Keratinocyte (primary cell): ENCODE data around the gene PEAK3. TPM values are rescaled to one million over a fixed set of nuclear protein-coding genes. Genes with fewer than 3 reads are reported as not detected.

Experiments
- DNase-seq: peaks from one replicate; pipeline ENCODE4 v3.0.0-alpha.2; 2011; ENCODE audit warnings: low read depth, missing footprints, low spot score
- FAIRE-seq: peaks from 2 replicates; lab custom pipeline; 2011; peaks lifted over from hg19 to GRCh38; lab: Jason Lieb, UNC
- H2AFZ ChIP-seq: 2 replicates; pipeline ENCODE4 v1.6.0; 2012; ENCODE audit warnings: low read length, control low read depth, inconsistent platforms; ENCODE audit not compliant: control insufficient read depth
- H3K27ac ChIP-seq: 2 replicates; pipeline ENCODE4 v1.5.1; 2011; ENCODE audit warnings: low read length; ENCODE audit not compliant: control insufficient read depth, insufficient read depth
- H3K27me3 ChIP-seq: 3 replicates; pipeline ENCODE4 v1.6.0; 2011; ENCODE audit warnings: low read length; ENCODE audit not compliant: control insufficient read depth, insufficient read depth; ENCODE audit errors: extremely low read depth
- H3K36me3 ChIP-seq, 2 experiments: 2 replicates in 1 of 2; 3 replicates in 1 of 2; pipeline ENCODE4 v1.5.1; 2011; ENCODE audit warnings: low read length in 2 of 2, mild to moderate bottlenecking in 1 of 2; ENCODE audit not compliant: control insufficient read depth in 2 of 2, insufficient read depth in 2 of 2; ENCODE audit errors: extremely low read depth in 1 of 2
- H3K4me1 ChIP-seq: 3 replicates; pipeline ENCODE4 v1.5.1; 2011; ENCODE audit warnings: low read length; ENCODE audit not compliant: control insufficient read depth, insufficient read depth; ENCODE audit errors: extremely low read depth
- H3K4me2 ChIP-seq: 3 replicates; pipeline ENCODE4 v1.6.0; 2011; ENCODE audit warnings: low read depth, low read length; ENCODE audit not compliant: control insufficient read depth, insufficient read depth; ENCODE audit errors: extremely low read depth
- H3K4me3 ChIP-seq, 3 experiments: fragments of 200-600 bp in 1 of 3; sonication (generic) in 1 of 3; 2 replicates in 2 of 3; 3 replicates in 1 of 3; pipeline ENCODE4 v1.5.1; 2011 to 2016; ENCODE audit warnings: low read length in 3 of 3, mild to moderate bottlenecking in 3 of 3, control low read depth in 2 of 3, inconsistent platforms in 1 of 3, low read depth in 1 of 3, mixed read lengths in 1 of 3, mixed run types in 1 of 3, moderate library complexity in 1 of 3; ENCODE audit not compliant: control insufficient read depth in 2 of 3, insufficient read depth in 2 of 3; ENCODE audit errors: extremely low read depth in 1 of 3
- H3K79me2 ChIP-seq: 2 replicates; pipeline ENCODE4 v1.6.0; 2012; ENCODE audit warnings: low read length; ENCODE audit not compliant: control insufficient read depth, insufficient read depth
- H3K9ac ChIP-seq: 3 replicates; pipeline ENCODE4 v1.6.0; 2011; ENCODE audit warnings: low read length; ENCODE audit not compliant: control insufficient read depth, insufficient read depth; ENCODE audit errors: extremely low read depth
- H3K9me1 ChIP-seq: 3 replicates; pipeline ENCODE4 v1.6.0; 2011; ENCODE audit warnings: low read length; ENCODE audit not compliant: control insufficient read depth, insufficient read depth; ENCODE audit errors: extremely low read depth
- H3K9me3 ChIP-seq: 2 replicates; pipeline ENCODE4 v1.5.1; 2012; ENCODE audit warnings: low read depth, low read length; ENCODE audit not compliant: control insufficient read depth
- H4K20me1 ChIP-seq: 3 replicates; pipeline ENCODE4 v1.6.0; 2011; ENCODE audit warnings: low read length; ENCODE audit not compliant: control insufficient read depth, insufficient read depth; ENCODE audit errors: extremely low read depth
- CTCF ChIP-seq, 3 experiments: IDR thresholded peaks in 1 of 3; conservative IDR thresholded peaks in 1 of 3; optimal IDR thresholded peaks in 1 of 3; 2 replicates in 2 of 3; 3 replicates in 1 of 3; pipeline versions ENCODE3 to v1.5.1; 2011; ENCODE audit warnings: low read length in 3 of 3, mild to moderate bottlenecking in 3 of 3, moderate library complexity in 2 of 3, control low read depth in 1 of 3, inconsistent platforms in 1 of 3; ENCODE audit not compliant: insufficient read depth in 2 of 3; ENCODE audit errors: extremely low read depth in 1 of 3
- EZH2 ChIP-seq: IDR thresholded peaks from one replicate; pipeline ENCODE4 v1.6.1; 2012; ENCODE audit warnings: inconsistent platforms, mild to moderate bottlenecking, low read length, moderate library complexity
- dilution Hi-C: fragments of 300-500 bp; cut with MboI; formaldehyde crosslinking; loops from one replicate; pipeline ENCODE4 v1.7.0; 2020; ENCODE audit warnings: low sequenced_read_pairs; ENCODE audit not compliant: extremely low pct_ligation_motif_present
- polyA plus RNA-seq, 5 experiments: library from polyadenylated mRNA; depleted of rRNA in 3 of 5; stranded (reverse) in 3 of 5; stranded (forward) in 1 of 5; unstranded in 1 of 5; fragments of >200 nt; gene quantifications; 1 replicate in 1 of 5; 2 replicates in 3 of 5; 3 replicates in 1 of 5; pipeline versions ENCODE4 v1.2.1 to v1.2.3, GENCODE V29; 2011 to 2012; ENCODE audit warnings: missing spikeins in 2 of 5, low read depth in 1 of 5, low replicate concordance in 1 of 5

The PEAK3 gene
- polyA plus RNA-seq, 1 donor (not counting 4 experiments of a cell fraction or from before 2014, with no cell fraction given) = not detected

GRCh38 chr19:2239173-2239572, 42.8 kb downstream of the PEAK3 start:
- no peak overlapping the region for H3K9ac ChIP-seq
- FAIRE-seq = no peak
- H3K4me1 ChIP-seq = peaks cover 47% of the 10 kb centered on the region
- no peak for DNase-seq
- H3K27me3 ChIP-seq = no peaks in the 10 kb centered on the region
- peaks cover 7% of the 10 kb centered on the region for H3K9me1 ChIP-seq
- H2AFZ ChIP-seq = no peak overlapping the region
- peaks cover 11 to 18% of the 10 kb centered on the region in 2 experiments for H3K36me3 ChIP-seq
- H3K9me3 ChIP-seq = no peaks in the 10 kb centered on the region
- no peak overlapping the region for H3K4me3 ChIP-seq
- peaks cover 92% of the 10 kb centered on the region for H3K79me2 ChIP-seq
- H3K27ac ChIP-seq = no peak overlapping the region
- TF ChIP-seq EZH2 (no peak), CTCF (optimal IDR thresholded peaks at IDR 0.05 in 1 of 3, IDR thresholded peaks at IDR 0.05 in 1 of 3, conservative IDR thresholded peaks at IDR 0.05 in 1 of 3; ENCODE audit: extremely low read depth in 1 of 3, insufficient read depth in 2 of 3, low read length in 3 of 3) (no peak)
- peaks cover 38% of the 10 kb centered on the region for H4K20me1 ChIP-seq
- peak overlapping the region; percentile 95 for H3K4me2 ChIP-seq
- dilution Hi-C loops = no loop called here

GRCh38 chr19:2237869-2238153, 44.2 kb downstream of the PEAK3 start:
- Histone ChIP-seq H3K9ac (peak overlapping the region; percentile 90), H3K9me3 (no peaks in the 10 kb centered on the region), H3K4me3 (peak overlapping the region in 2 of 3 experiments; percentile 70 to 91), H3K36me3 (peaks cover 9 to 31% of the 10 kb centered on the region in 2 experiments), H3K27me3 (no peaks in the 10 kb centered on the region), H3K4me1 (peaks cover 47% of the 10 kb centered on the region), H2AFZ (no peak overlapping the region), H3K9me1 (peaks cover 7% of the 10 kb centered on the region), H3K79me2 (peaks cover 92% of the 10 kb centered on the region), H3K4me2 (peak overlapping the region; percentile 95), H3K27ac (peak overlapping the region; percentile 94), H4K20me1 (peaks cover 30% of the 10 kb centered on the region)
- FAIRE-seq (no peak), DNase-seq (no peak)
- dilution Hi-C loops = no loop called here
- TF ChIP-seq CTCF (optimal IDR thresholded peaks at IDR 0.05 in 1 of 3, IDR thresholded peaks at IDR 0.05 in 1 of 3, conservative IDR thresholded peaks at IDR 0.05 in 1 of 3; ENCODE audit: extremely low read depth in 1 of 3, insufficient read depth in 2 of 3, low read length in 3 of 3) (no peak), EZH2 (no peak)
